BJ (cell line): ENCODE results near the gene WDR70. TPM values are rescaled to one million over a fixed set of nuclear protein-coding genes. Genes with fewer than 3 reads are reported as not detected.
"Not testable (repeated sequence)": the region's sequence is repeated elsewhere in the genome, so short reads cannot be mapped to it uniquely, and the experiment has no call there.

Experiments used
- CTCF ChIA-PET: fragments of 350-600 bp; formaldehyde crosslinking; extraction: SDS; loops from one replicate; lab custom pipeline; 2021; ENCODE audit warnings: antibody characterized with exemption, inconsistent platforms; lab: Yijun Ruan, JAX
- POLR2A ChIA-PET: fragments of 300-600 bp; sonication (Branson Sonifier 250); formaldehyde crosslinking; extraction: SDS; loops from one replicate; lab custom pipeline; 2021; ENCODE audit warnings: antibody characterized with exemption; lab: Charles Lee
- DNase-seq: peaks from one replicate; pipeline ENCODE4 v3.0.0-alpha.2; 2011; ENCODE audit warnings: low read depth
- H3K27me3 ChIP-seq: 2 replicates; pipeline ENCODE4 v1.6.0; 2011; ENCODE audit warnings: low read length; ENCODE audit not compliant: control insufficient read depth, insufficient read depth
- H3K36me3 ChIP-seq: 2 replicates; pipeline ENCODE4 v1.5.1; 2011; ENCODE audit warnings: low read length; ENCODE audit not compliant: control insufficient read depth, insufficient read depth
- H3K4me3 ChIP-seq: 2 replicates; pipeline ENCODE4 v1.5.1; 2011; ENCODE audit warnings: low read depth, mild to moderate bottlenecking, control low read depth, low read length
- polyA plus RNA-seq: library from polyadenylated mRNA; depleted of rRNA; stranded (reverse); fragments of >200 nt; gene quantifications from 2 replicates; pipeline ENCODE4 v1.2.3, GENCODE V29; 2011
- TF ChIP-seq, protein P1 (sequence below): IDR thresholded peaks from 2 replicates; pipeline ENCODE4 v1.5.1; 2011; ENCODE audit warnings: low read depth, mild to moderate bottlenecking, control low read depth, inconsistent platforms, low read length, moderate library complexity; ENCODE audit not compliant: insufficient read depth

The WDR70 gene
- polyA plus RNA-seq, 1 experiment, result 14.0 TPM

DNA sequence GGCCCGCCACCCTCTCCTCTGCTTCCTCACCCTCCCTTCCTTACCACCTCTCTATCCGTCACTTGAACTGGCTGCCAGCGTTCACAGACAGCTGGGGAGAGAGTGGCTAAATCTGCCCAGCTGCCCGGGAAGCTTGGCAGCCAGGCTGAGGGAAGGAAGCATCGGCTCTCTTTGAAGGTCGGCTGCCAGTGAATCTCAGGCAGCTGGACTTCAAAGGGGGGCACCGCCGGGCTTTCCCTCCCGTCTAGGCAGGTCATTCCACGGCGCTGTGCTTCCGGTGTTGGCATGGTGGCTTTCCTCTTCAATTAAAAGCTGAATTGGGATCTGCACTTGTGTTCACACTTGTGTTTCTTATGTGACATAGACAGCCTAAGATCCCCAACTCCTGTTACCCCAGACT, 286.8 kb downstream of the WDR70 start:
- ChIA-PET POLR2A (no interaction called here), CTCF (interaction anchor here (0.6 kb wide), 1 partner anchor 215 kb away, joined by 3 read pairs; no protein-coding TSS in a partner anchor)
- Histone ChIP-seq H3K27me3 (no peaks in the 10 kb centered on the region), H3K36me3 (no peaks in the 10 kb centered on the region), H3K4me3 (no peak overlapping the region)
- TF ChIP-seq, protein P1, sequence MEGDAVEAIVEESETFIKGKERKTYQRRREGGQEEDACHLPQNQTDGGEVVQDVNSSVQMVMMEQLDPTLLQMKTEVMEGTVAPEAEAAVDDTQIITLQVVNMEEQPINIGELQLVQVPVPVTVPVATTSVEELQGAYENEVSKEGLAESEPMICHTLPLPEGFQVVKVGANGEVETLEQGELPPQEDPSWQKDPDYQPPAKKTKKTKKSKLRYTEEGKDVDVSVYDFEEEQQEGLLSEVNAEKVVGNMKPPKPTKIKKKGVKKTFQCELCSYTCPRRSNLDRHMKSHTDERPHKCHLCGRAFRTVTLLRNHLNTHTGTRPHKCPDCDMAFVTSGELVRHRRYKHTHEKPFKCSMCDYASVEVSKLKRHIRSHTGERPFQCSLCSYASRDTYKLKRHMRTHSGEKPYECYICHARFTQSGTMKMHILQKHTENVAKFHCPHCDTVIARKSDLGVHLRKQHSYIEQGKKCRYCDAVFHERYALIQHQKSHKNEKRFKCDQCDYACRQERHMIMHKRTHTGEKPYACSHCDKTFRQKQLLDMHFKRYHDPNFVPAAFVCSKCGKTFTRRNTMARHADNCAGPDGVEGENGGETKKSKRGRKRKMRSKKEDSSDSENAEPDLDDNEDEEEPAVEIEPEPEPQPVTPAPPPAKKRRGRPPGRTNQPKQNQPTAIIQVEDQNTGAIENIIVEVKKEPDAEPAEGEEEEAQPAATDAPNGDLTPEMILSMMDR, result no peak
- no peak for DNase-seq

- H3K4me3 ChIP-seq, result no peak overlapping the region
- no peaks in the 10 kb centered on the region for H3K36me3 ChIP-seq
- ChIA-PET CTCF (interaction anchor here (0.6 to 0.7 kb wide), 2 partner anchors 31 to 101 kb away, joined by 3 read pairs; no protein-coding TSS in a partner anchor), POLR2A (interaction anchor here (0.6 kb wide), 1 partner anchor 1700 kb away, joined by 12 read pairs; no protein-coding TSS in a partner anchor)
- TF ChIP-seq, protein P1, result no peak
- DNase-seq, result no peak
- no peaks in the 10 kb centered on the region for H3K27me3 ChIP-seq
Measured at GRCh38 chr5:37667430-37667829, 288.3 kb downstream of the WDR70 start.

- H3K27me3 ChIP-seq, result no peaks in the 10 kb centered on the region
- H3K36me3 ChIP-seq, result no peaks in the 10 kb centered on the region
- POLR2A ChIA-PET, result interaction anchor here (0.6 kb wide), 1 partner anchor 1699 kb away, joined by 12 read pairs; no protein-coding TSS in a partner anchor
- no peak for DNase-seq
- no peak overlapping the region for H3K4me3 ChIP-seq
- CTCF ChIA-PET, result interaction anchor here (0.7 kb wide), 1 partner anchor 31 kb away, joined by 3 read pairs; no protein-coding TSS in a partner anchor
- TF ChIP-seq, protein P1, result no peak
Measured at GRCh38 chr5:37667846-37668245, 288.7 kb downstream of the WDR70 start.

DNA sequence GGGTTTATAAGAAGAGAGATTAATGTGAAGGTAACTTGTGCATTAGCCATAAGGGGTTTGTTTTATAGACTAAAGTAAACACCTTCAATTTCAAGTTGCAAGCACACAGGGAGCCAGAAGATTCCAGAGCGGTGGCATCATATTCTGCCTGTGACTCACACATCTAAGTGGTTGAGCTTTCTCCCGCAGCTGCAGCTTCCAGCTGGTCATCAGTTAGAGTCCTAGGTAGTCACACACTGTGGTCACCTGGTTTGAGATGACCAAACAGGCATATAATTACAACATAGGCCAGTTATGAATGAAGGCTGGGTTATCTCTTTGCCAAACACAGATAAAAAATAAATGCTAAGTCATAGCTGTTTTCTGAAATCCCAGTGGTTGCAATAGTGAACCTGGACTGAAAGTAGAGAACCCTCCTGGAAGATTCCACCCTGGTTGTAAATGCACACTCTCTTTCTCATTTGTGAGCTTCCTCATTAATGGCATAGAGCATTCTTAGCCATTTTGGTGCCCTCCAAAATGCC, 289.5 kb downstream of the WDR70 start:
- H3K4me3 ChIP-seq, result no peak overlapping the region
- no peaks in the 10 kb centered on the region for H3K36me3 ChIP-seq
- ChIA-PET CTCF (no interaction called here), POLR2A (no interaction called here)
- H3K27me3 ChIP-seq, result no peaks in the 10 kb centered on the region
- TF ChIP-seq, protein P1, result no peak
- DNase-seq, result peak; percentile 90

GRCh38 chr5:37672118-37672588, 293.0 kb downstream of the WDR70 start:
- CTCF ChIA-PET, DNase-seq, H3K4me3 ChIP-seq, POLR2A ChIA-PET, H3K36me3 ChIP-seq, H3K27me3 ChIP-seq: not testable (repeated sequence)

DNA sequence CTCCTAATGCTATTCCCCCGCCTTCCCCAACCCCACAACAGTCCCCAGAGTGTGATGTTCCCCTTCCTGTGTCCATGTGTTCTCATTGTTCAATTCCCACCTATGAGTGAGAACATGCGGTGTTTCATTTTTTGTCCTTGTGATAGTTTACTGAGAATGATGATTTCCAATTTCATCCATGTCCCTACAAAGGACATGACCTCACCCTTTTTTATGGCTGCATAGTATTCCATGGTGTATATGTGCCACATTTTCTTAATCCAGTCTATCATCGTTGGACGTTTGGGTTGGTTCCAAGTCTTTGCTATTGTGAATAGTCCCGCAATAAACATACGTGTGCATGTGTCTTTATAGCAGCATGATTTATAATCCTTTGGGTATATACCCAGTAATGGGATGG, 295.2 kb downstream of the WDR70 start:
- CTCF ChIA-PET, H3K36me3 ChIP-seq, DNase-seq, H3K4me3 ChIP-seq, H3K27me3 ChIP-seq, POLR2A ChIA-PET: not testable (repeated sequence)

- H3K27me3 ChIP-seq, H3K36me3 ChIP-seq, POLR2A ChIA-PET, DNase-seq, CTCF ChIA-PET, H3K4me3 ChIP-seq: not testable (repeated sequence)
Measured at GRCh38 chr5:37679326-37679725, 300.2 kb downstream of the WDR70 start.

DNA sequence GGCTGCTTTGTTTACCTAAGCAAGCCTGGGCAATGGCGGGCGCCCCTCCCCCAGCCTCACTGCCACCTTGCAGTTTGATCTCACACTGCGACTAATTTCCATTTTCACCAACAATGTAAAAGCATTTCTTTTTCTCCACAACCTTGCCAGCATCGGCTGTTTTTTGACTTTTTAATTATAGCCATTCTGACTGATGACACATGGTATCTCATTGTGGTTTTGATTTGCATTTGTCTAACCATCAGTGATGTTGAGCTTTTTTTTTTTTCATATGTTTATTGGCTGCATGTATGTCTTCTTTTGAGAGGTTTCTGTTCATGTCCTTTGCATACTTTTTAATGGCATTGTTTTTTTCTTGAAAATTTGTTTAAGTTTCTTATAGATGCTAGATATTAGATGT, 300.8 kb downstream of the WDR70 start:
- H3K27me3 ChIP-seq, H3K36me3 ChIP-seq, H3K4me3 ChIP-seq, DNase-seq, CTCF ChIA-PET, POLR2A ChIA-PET: not testable (repeated sequence)
